Heart left ventricle (tissue), 16 donors: ENCODE data around the gene STH. TPM values are rescaled to one million over a fixed set of nuclear protein-coding genes. Genes with fewer than 3 reads are reported as not detected.

Experiments
- ATAC-seq, 4 donors: fragments of 200-7000 bp; cut with Tn5 transposase; one replicate each; pipeline ENCODE4 v1.9.1; 2020 to 2022; ENCODE audit warnings: moderate library complexity in 4 of 4, mild to moderate bottlenecking in 3 of 4, moderate number of reproducible peaks in 1 of 4
- DNase-seq, 5 donors: peaks; one replicate each; pipeline ENCODE4 v3.0.0-alpha.2; 2020
- H3K27ac ChIP-seq, 12 donors: fragments of 200-600 bp; sonication (generic) in 4 of 12; one replicate each; pipeline versions ENCODE4 v1.5.0 to v1.8.0; 2016 to 2022; ENCODE audit warnings: mild to moderate bottlenecking in 2 of 12
- H3K27me3 ChIP-seq, 9 donors: fragments of 200-600 bp; sonication (generic) in 2 of 9; one replicate each; pipeline versions ENCODE4 v1.5.1 to v1.8.0; 2016 to 2022; ENCODE audit warnings: mild to moderate bottlenecking in 3 of 9
- H3K36me3 ChIP-seq, 9 donors: fragments of 200-600 bp; sonication (generic) in 2 of 9; one replicate each; pipeline versions ENCODE4 v1.5.0 to v1.8.0; 2018 to 2022; ENCODE audit warnings: mild to moderate bottlenecking in 2 of 9
- H3K4me1 ChIP-seq, 12 donors: fragments of 200-600 bp; sonication (generic) in 4 of 12; one replicate each; pipeline versions ENCODE4 v1.5.0 to v1.8.0; 2016 to 2022; ENCODE audit warnings: mild to moderate bottlenecking in 3 of 12
- H3K4me3 ChIP-seq, 12 donors: fragments of 200-600 bp; sonication (generic) in 4 of 12; one replicate each; pipeline versions ENCODE4 v1.5.0 to v1.8.0; 2017 to 2022; ENCODE audit warnings: mild to moderate bottlenecking in 9 of 12, moderate library complexity in 4 of 12
- H3K9me3 ChIP-seq, 12 donors: fragments of 200-600 bp; sonication (generic) in 4 of 12; one replicate each; pipeline versions ENCODE4 v1.5.0 to v1.8.0; 2016 to 2022; ENCODE audit warnings: mild to moderate bottlenecking in 1 of 12
- CTCF ChIP-seq, 12 donors: fragments of 200-600 bp; sonication (generic) in 4 of 12; IDR thresholded peaks; one replicate each; pipeline versions ENCODE4 v1.5.0 to v1.8.0; 2018 to 2022; ENCODE audit warnings: antibody characterized with exemption in 12 of 12, mild to moderate bottlenecking in 5 of 12
- POLR2A ChIP-seq, 2 donors: fragments of 450-650 bp; IDR thresholded peaks; one replicate each; pipeline ENCODE4 v1.6.1; 2017; ENCODE audit warnings: antibody characterized with exemption in 2 of 2, mild to moderate bottlenecking in 2 of 2, moderate library complexity in 2 of 2
- WGBS, 4 donors: extraction: QIAGEN DNeasy Blood & Tissue Kit in 2 of 4; methylation state at CpG; one replicate each; pipeline versions ENCODE4 v1.1.5 to v1.1.7; 2013 to 2018; 5-methylcytosine and 5-hydroxymethylcytosine counted together
- intact Hi-C, 10 donors: fragments of 100-400 bp; cut with DNase I; formaldehyde crosslinking; loops; one replicate each; pipeline versions ENCODE4 v1.11.1 to v1.14.2; 2022
- polyA plus RNA-seq, 2 donors: library from polyadenylated mRNA; stranded (reverse); fragments of 200-250 nt; gene quantifications; one replicate each; pipeline ENCODE4 v1.2.3, GENCODE V29; 2013
- total RNA-seq, 9 donors: library from RNA; depleted of rRNA in 2 of 9; stranded (reverse); fragments of >200 nt in 2 of 9; fragmentation: NEBNext Ultra II Directional in 3 of 9; extraction: Animal tissue kit (Norgen Biotek cat#: 25700) in 3 of 9; gene quantifications; one replicate each; pipeline versions ENCODE4 v1.1.0 to v1.2.4, GENCODE V29; 2016 to 2023
- donor health status: ischemic (EF 13 %, LVEDD 7.1; RV severe dilation, severe dysfunction).
- donor health status: healthy with polysubstance abuse.
- donor health status: DM: no; HTN: yes; CAD: no.
- donor health status: DM: no; HTN: no; CAD: no.
- donor health status: ischemic (EF 25% LVEDD 6.9; RV normal size, moderate dysfunction).
- donor health status: ischemic (EF 25% LVEDD 5.7; RV mildly dilated, moderate dysfunction).
- donor health status: healthy.
- donor health status: DM: yes; HTN: yes; CAD: no.
- donor health status: ischemic (EF 35%, LVEDD 5.7; RV mildly dilated, moderate dysfunction).
- donor health status: nonischemic (EF 11% LVEDD 7.7; RV severe dilation, severe dysfunction).
- donor health status: DM: yes; HTN: yes; CAD: no.
- donor health status: PGD.
- donor health status: ischemic (EF 29% LVEDD 5.4; RV normal size, mild dysfunction).
- donor health status: nonischemic (EF 23%, LVEDD 6.1; RV moderate dilation, normal function).

Gene STH
- total and polyA plus RNA-seq, 11 donors: 0.56 to 1.6 TPM; not detected in 9

GRCh38 chr17:45999900-46000290 lies 845 bp downstream of the STH start:
- ATAC-seq (no peak), DNase-seq (no peak)
- H3K27me3 ChIP-seq: no peaks in the 10 kb centered on the region
- H3K27ac ChIP-seq: no peak overlapping the region
- H3K36me3 ChIP-seq: no peaks in the 10 kb centered on the region
- no peak for TF ChIP-seq CTCF (IDR thresholded peaks at IDR 0.05)
- TF ChIP-seq POLR2A (IDR thresholded peaks at IDR 0.05): no peak
- no peaks in the 10 kb centered on the region for H3K9me3 ChIP-seq
- 80 to 86% (median 83%) methylated on average over 9 of the region's 9 CpGs for WGBS, 4 donors
- peaks cover 0 to 17% (median 0%) of the 10 kb centered on the region in 12 donors for H3K4me1 ChIP-seq
- no peak overlapping the region for H3K4me3 ChIP-seq
- intact Hi-C loops: loop anchor here in 3 of 10 donors (5.0 to 10.0 kb wide), 3 partner anchors 42 to 285 kb away; no protein-coding TSS in a partner anchor

DNA sequence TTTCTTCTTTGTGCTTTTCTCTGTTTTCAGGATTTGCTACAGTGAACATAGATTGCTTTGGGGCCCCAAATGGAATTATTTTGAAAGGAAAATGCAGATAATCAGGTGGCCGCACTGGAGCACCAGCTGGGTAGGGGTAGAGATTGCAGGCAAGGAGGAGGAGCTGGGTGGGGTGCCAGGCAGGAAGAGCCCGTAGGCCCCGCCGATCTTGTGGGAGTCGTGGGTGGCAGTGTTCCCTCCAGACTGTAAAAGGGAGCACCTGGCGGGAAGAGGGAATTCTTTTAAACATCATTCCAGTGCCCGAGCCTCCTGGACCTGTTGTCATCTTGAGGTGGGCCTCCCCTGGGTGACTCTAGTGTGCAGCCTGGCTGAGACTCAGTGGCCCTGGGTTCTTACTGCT lies 1.2 kb downstream of the STH start:
- Histone ChIP-seq H3K4me3 (no peak overlapping the region), H3K36me3 (no peaks in the 10 kb centered on the region), H3K9me3 (no peaks in the 10 kb centered on the region), H3K4me1 (peaks cover 0 to 17% (median 0%) of the 10 kb centered on the region in 12 donors), H3K27me3 (no peaks in the 10 kb centered on the region), H3K27ac (no peak overlapping the region)
- WGBS, 4 donors: 66 to 78% (median 71%) methylated on average over 7 of the region's 7 CpGs
- intact Hi-C loops: loop anchor here in 3 of 10 donors (5.0 to 10.0 kb wide), 3 partner anchors 42 to 285 kb away; no protein-coding TSS in a partner anchor
- no peak for TF ChIP-seq POLR2A (IDR thresholded peaks at IDR 0.05)
- no peak for TF ChIP-seq CTCF (IDR thresholded peaks at IDR 0.05)
- no peak for ATAC-seq
- DNase-seq: no peak

GRCh38 chr17:46000757-46001156 lies 1.7 kb downstream of the STH start:
- peaks cover 0 to 17% (median 0%) of the 10 kb centered on the region in 12 donors for H3K4me1 ChIP-seq
- H3K27me3 ChIP-seq: no peaks in the 10 kb centered on the region
- intact Hi-C loops: loop anchor here in 3 of 10 donors (5.0 to 10.0 kb wide), 3 partner anchors 42 to 284 kb away; no protein-coding TSS in a partner anchor
- no peak overlapping the region for H3K4me3 ChIP-seq
- no peak for ATAC-seq
- 70 to 85% (median 77%) methylated on average over 2 of the region's 2 CpGs for WGBS, 4 donors
- H3K36me3 ChIP-seq: no peaks in the 10 kb centered on the region
- DNase-seq: no peak
- no peak overlapping the region for H3K27ac ChIP-seq
- H3K9me3 ChIP-seq: no peaks in the 10 kb centered on the region
- TF ChIP-seq CTCF (IDR thresholded peaks at IDR 0.05) (no peak), POLR2A (IDR thresholded peaks at IDR 0.05) (no peak)

DNA sequence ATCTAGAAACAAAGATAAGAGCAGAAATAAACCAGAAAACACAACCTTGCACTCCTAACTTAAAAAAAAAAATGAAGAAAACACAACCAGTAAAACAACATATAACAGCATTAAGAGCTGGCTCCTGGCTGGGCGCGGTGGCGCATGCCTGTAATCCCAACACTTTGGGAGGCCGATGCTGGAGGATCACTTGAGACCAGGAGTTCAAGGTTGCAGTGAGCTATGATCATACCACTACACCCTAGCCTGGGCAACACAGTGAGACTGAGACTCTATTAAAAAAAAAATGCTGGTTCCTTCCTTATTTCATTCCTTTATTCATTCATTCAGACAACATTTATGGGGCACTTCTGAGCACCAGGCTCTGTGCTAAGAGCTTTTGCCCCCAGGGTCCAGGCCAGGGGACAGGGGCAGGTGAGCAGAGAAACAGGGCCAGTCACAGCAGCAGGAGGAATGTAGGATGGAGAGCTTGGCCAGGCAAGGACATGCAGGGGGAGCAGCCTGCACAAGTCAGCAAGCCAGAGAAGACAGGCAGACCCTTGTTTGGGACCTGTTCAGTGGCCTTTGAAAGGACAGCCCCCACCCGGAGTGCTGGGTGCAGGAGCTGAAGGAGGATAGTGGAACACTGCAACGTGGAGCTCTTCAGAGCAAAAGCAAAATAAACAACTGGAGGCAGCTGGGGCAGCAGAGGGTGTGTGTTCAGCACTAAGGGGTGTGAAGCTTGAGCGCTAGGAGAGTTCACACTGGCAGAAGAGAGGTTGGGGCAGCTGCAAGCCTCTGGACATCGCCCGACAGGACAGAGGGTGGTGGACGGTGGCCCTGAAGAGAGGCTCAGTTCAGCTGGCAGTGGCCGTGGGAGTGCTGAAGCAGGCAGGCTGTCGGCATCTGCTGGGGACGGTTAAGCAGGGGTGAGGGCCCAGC lies 2.6 kb downstream of the STH start:
- Histone ChIP-seq H3K9me3 (no peaks in the 10 kb centered on the region), H3K36me3 (no peaks in the 10 kb centered on the region), H3K27me3 (no peaks in the 10 kb centered on the region), H3K4me3 (no peak overlapping the region), H3K4me1 (peaks cover 0 to 17% (median 0%) of the 10 kb centered on the region in 12 donors), H3K27ac (no peak overlapping the region)
- 70 to 82% (median 78%) methylated on average over 13 of the region's 13 CpGs for WGBS, 4 donors
- intact Hi-C loops: loop anchor here (1.0 to 10.0 kb wide), 6 partner anchors 41 to 283 kb away; no protein-coding TSS in a partner anchor
- ATAC-seq (peak in 1 of 4 donors; percentile 5), DNase-seq (no peak)
- no peak for TF ChIP-seq CTCF (IDR thresholded peaks at IDR 0.05)
- no peak for TF ChIP-seq POLR2A (IDR thresholded peaks at IDR 0.05)
